ENCODE results near the gene IQCK. TPM values are rescaled to one million over a fixed set of nuclear protein-coding genes. Genes with fewer than 3 reads are reported as not detected.

Gene IQCK
- total and polyA plus RNA-seq, 4 donors: 4.0 to 10.0 (median 5.7) TPM

- H3K9me3 ChIP-seq (ENCODE audit: control insufficient read depth, low read length): no peaks in the 10 kb centered on the region
- no peaks in the 10 kb centered on the region for H3K4me1 ChIP-seq (ENCODE audit: control insufficient read depth in 1 of 2, insufficient read depth in 2 of 2, low read length in 2 of 2)
- no peak overlapping the region for H3K27ac ChIP-seq (ENCODE audit: low read depth in 1 of 2, low read length in 2 of 2)
- DNase-seq (peak in 1 of 2 donors; percentile 11), ATAC-seq (ENCODE audit: low FRiP score) (no peak)
- H3K4me3 ChIP-seq (ENCODE audit: low read length in 2 of 2): no peak overlapping the region
- no peaks in the 10 kb centered on the region for H3K27me3 ChIP-seq (ENCODE audit: control insufficient read depth in 1 of 2, insufficient read depth in 2 of 2, low read length in 1 of 2)
- H3K36me3 ChIP-seq (ENCODE audit: control insufficient read depth in 1 of 2, insufficient read depth in 2 of 2, low read length in 1 of 2): no peaks in the 10 kb centered on the region
- intact Hi-C loops (cut with DNase I): no loop called here
- WGBS, 2 donors: 81 to 86% methylated on average over 16 of the region's 16 CpGs
Observed at GRCh38 chr16:19857593-19858339, 139.7 kb downstream of the IQCK start.

DNA sequence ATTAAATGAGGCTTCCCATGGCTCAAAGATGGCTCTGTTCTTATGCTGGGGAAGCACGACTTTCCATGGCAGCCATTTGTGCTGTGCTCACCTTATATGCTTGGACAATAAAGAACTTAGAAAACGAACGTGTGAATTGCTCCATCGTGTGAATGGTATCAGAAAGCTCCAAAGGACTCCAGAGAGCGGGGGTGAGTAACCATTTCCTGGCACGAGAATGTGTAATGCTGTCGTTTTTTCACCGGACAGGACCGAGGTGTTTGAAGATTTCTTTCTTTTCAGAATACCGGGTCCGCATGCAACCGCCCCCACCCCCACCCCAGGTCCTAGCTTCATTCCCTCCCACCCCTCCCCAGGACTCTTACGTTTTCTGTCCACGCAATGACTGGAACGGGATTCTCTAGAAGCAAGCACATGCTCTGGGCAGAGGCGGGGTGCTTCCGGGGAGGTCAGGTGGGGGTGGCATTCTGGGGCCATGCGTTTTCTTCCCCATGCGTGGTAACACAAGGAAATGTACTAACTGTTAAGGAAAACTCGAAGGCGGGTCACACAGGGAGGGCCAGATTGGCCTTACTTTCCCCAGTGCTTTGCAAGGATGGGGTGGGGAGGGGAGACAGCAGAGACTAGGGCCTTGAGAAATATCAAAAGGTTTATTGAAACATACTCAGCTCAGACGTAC, 140.4 kb downstream of the IQCK start:
- intact Hi-C loops (cut with DNase I): no loop called here

DNA sequence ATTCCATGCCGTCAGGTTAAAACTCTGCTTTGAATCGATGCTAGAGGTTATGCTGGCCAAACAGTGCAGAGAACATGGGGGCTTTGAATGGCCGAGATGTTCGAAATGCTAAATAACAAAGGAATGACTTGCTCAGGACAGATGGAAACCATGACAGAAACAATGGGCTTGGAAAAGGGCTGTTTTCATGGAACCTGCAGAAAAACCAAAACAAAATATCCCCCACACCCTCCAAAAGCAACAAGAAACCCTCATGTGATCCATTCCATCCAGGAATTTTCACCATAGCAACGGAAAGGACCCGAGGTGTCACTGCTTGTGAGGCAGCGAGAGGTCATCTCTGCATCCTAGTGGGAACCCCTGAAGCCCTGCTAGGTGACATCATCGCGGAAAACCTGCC, 141.1 kb downstream of the IQCK start:
- Histone ChIP-seq H3K9me3 (ENCODE audit: control insufficient read depth, low read length) (no peaks in the 10 kb centered on the region), H3K36me3 (ENCODE audit: control insufficient read depth in 1 of 2, insufficient read depth in 2 of 2, low read length in 1 of 2) (no peaks in the 10 kb centered on the region), H3K4me1 (ENCODE audit: control insufficient read depth in 1 of 2, insufficient read depth in 2 of 2, low read length in 2 of 2) (no peaks in the 10 kb centered on the region), H3K4me3 (ENCODE audit: low read length in 2 of 2) (no peak overlapping the region), H3K27me3 (ENCODE audit: control insufficient read depth in 1 of 2, insufficient read depth in 2 of 2, low read length in 1 of 2) (no peaks in the 10 kb centered on the region), H3K27ac (ENCODE audit: low read depth in 1 of 2, low read length in 2 of 2) (no peak overlapping the region)
- DNase-seq: peak in 1 of 2 donors; percentile 22
- WGBS, 2 donors: 91 to 94% methylated on average over 9 of the region's 9 CpGs
- intact Hi-C loops (cut with DNase I): no loop called here
- no peak for ATAC-seq (ENCODE audit: low FRiP score)

More for the DNA sequence above, 140.4 kb downstream of the IQCK start:
- ATAC-seq (ENCODE audit: low FRiP score): no peak
- DNase-seq: peak in 1 of 2 donors; percentile 39
- Histone ChIP-seq H3K4me1 (ENCODE audit: control insufficient read depth in 1 of 2, insufficient read depth in 2 of 2, low read length in 2 of 2) (no peaks in the 10 kb centered on the region), H3K36me3 (ENCODE audit: control insufficient read depth in 1 of 2, insufficient read depth in 2 of 2, low read length in 1 of 2) (no peaks in the 10 kb centered on the region), H3K9me3 (ENCODE audit: control insufficient read depth, low read length) (no peaks in the 10 kb centered on the region), H3K27me3 (ENCODE audit: control insufficient read depth in 1 of 2, insufficient read depth in 2 of 2, low read length in 1 of 2) (no peaks in the 10 kb centered on the region), H3K4me3 (ENCODE audit: low read length in 2 of 2) (no peak overlapping the region), H3K27ac (ENCODE audit: low read depth in 1 of 2, low read length in 2 of 2) (no peak overlapping the region)
- 84 to 86% methylated on average over 22 of the region's 22 CpGs for WGBS, 2 donors

GRCh38 chr16:19859603-19860002, 141.5 kb downstream of the IQCK start:
- Histone ChIP-seq H3K36me3 (ENCODE audit: control insufficient read depth in 1 of 2, insufficient read depth in 2 of 2, low read length in 1 of 2) (no peaks in the 10 kb centered on the region), H3K4me1 (ENCODE audit: control insufficient read depth in 1 of 2, insufficient read depth in 2 of 2, low read length in 2 of 2) (no peaks in the 10 kb centered on the region), H3K27me3 (ENCODE audit: control insufficient read depth in 1 of 2, insufficient read depth in 2 of 2, low read length in 1 of 2) (no peaks in the 10 kb centered on the region), H3K9me3 (ENCODE audit: control insufficient read depth, low read length) (no peaks in the 10 kb centered on the region), H3K4me3 (ENCODE audit: low read length in 2 of 2) (no peak overlapping the region), H3K27ac (ENCODE audit: low read depth in 1 of 2, low read length in 2 of 2) (no peak overlapping the region)
- 87 to 91% methylated on average over 4 of the region's 4 CpGs for WGBS, 2 donors
- DNase-seq (no peak), ATAC-seq (ENCODE audit: low FRiP score) (no peak)
- intact Hi-C loops (cut with DNase I): no loop called here

GRCh38 chr16:19860166-19861041, 142.3 kb downstream of the IQCK start:
- no peaks in the 10 kb centered on the region for H3K4me1 ChIP-seq (ENCODE audit: control insufficient read depth in 1 of 2, insufficient read depth in 2 of 2, low read length in 2 of 2)
- WGBS, 2 donors: 37 to 43% methylated on average over 21 of the region's 21 CpGs
- no peaks in the 10 kb centered on the region for H3K9me3 ChIP-seq (ENCODE audit: control insufficient read depth, low read length)
- DNase-seq (peak in 1 of 2 donors; percentile 34), ATAC-seq (ENCODE audit: low FRiP score) (no peak)
- no peak overlapping the region for H3K27ac ChIP-seq (ENCODE audit: low read depth in 1 of 2, low read length in 2 of 2)
- no peaks in the 10 kb centered on the region for H3K36me3 ChIP-seq (ENCODE audit: control insufficient read depth in 1 of 2, insufficient read depth in 2 of 2, low read length in 1 of 2)
- H3K4me3 ChIP-seq (ENCODE audit: low read length in 2 of 2): no peak overlapping the region
- intact Hi-C loops (cut with DNase I): no loop called here
- no peaks in the 10 kb centered on the region for H3K27me3 ChIP-seq (ENCODE audit: control insufficient read depth in 1 of 2, insufficient read depth in 2 of 2, low read length in 1 of 2)

- no peak overlapping the region for H3K4me3 ChIP-seq (ENCODE audit: low read length in 2 of 2)
- H3K9me3 ChIP-seq (ENCODE audit: control insufficient read depth, low read length): no peaks in the 10 kb centered on the region
- 93 to 94% methylated on average over 3 of the region's 3 CpGs for WGBS, 2 donors
- ATAC-seq (ENCODE audit: low FRiP score): no peak
- no peaks in the 10 kb centered on the region for H3K4me1 ChIP-seq (ENCODE audit: control insufficient read depth in 1 of 2, insufficient read depth in 2 of 2, low read length in 2 of 2)
- no peaks in the 10 kb centered on the region for H3K36me3 ChIP-seq (ENCODE audit: control insufficient read depth in 1 of 2, insufficient read depth in 2 of 2, low read length in 1 of 2)
- DNase-seq: no peak
- intact Hi-C loops (cut with DNase I): no loop called here
- H3K27ac ChIP-seq (ENCODE audit: low read depth in 1 of 2, low read length in 2 of 2): no peak overlapping the region
- H3K27me3 ChIP-seq (ENCODE audit: control insufficient read depth in 1 of 2, insufficient read depth in 2 of 2, low read length in 1 of 2): no peaks in the 10 kb centered on the region
Observed at GRCh38 chr16:19861133-19861532, 143.1 kb downstream of the IQCK start.

DNA sequence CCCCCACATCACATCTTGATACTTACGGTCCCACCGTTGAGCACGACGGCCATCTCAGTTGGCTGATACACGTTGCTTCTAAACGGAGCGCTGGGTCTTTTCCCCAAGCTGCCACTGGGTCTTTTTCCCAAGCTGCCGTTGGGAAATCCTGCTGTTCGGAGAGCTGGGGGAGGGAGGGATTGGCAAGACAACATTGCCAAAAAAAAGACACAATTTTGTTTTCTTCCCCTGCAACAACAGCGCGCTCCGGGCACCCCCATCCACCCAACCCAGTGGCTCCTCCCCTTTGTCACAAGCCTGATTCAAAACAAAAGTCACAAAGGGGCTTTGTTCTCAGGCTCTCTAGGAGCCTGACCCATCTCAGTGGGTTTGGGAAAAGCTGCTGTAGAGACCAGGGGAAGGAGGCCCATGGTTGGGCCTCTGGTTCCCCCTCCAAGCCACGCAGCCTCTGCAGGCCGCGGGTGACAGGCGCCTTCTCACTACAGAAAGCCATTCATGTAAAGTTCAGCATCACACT, 143.8 kb downstream of the IQCK start:
- H3K9me3 ChIP-seq (ENCODE audit: control insufficient read depth, low read length): no peaks in the 10 kb centered on the region
- H3K27me3 ChIP-seq (ENCODE audit: control insufficient read depth in 1 of 2, insufficient read depth in 2 of 2, low read length in 1 of 2): no peaks in the 10 kb centered on the region
- DNase-seq (peak in 1 of 2 donors; percentile 57), ATAC-seq (ENCODE audit: low FRiP score) (no peak)
- H3K27ac ChIP-seq (ENCODE audit: low read depth in 1 of 2, low read length in 2 of 2): no peak overlapping the region
- WGBS, 2 donors: 82% methylated on average over 16 of the region's 16 CpGs
- intact Hi-C loops (cut with DNase I): no loop called here
- H3K4me1 ChIP-seq (ENCODE audit: control insufficient read depth in 1 of 2, insufficient read depth in 2 of 2, low read length in 2 of 2): no peaks in the 10 kb centered on the region
- H3K4me3 ChIP-seq (ENCODE audit: low read length in 2 of 2): no peak overlapping the region
- no peaks in the 10 kb centered on the region for H3K36me3 ChIP-seq (ENCODE audit: control insufficient read depth in 1 of 2, insufficient read depth in 2 of 2, low read length in 1 of 2)

DNA sequence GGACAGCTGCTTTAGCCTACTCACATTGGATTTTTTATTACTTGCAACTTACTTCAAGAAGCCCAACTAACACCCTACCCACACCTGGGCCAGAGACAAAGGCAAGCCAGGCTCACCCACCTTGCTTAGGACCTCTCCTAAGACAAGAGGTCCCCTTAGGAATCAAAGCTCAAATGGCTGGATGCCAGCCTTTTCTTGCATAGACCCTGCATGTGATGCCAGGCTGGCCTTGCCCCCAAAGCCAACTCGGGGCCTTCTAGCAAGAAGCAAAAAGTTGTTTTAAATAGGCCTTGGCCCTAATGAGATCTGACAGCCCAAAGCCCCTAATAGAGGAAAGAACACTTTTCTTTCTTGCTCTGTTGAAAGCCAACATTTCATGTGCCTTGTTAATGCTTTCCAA, 145.9 kb downstream of the IQCK start:
- Histone ChIP-seq H3K36me3 (ENCODE audit: control insufficient read depth in 1 of 2, insufficient read depth in 2 of 2, low read length in 1 of 2) (no peaks in the 10 kb centered on the region), H3K27me3 (ENCODE audit: control insufficient read depth in 1 of 2, insufficient read depth in 2 of 2, low read length in 1 of 2) (no peaks in the 10 kb centered on the region), H3K9me3 (ENCODE audit: control insufficient read depth, low read length) (no peaks in the 10 kb centered on the region), H3K4me1 (ENCODE audit: control insufficient read depth in 1 of 2, insufficient read depth in 2 of 2, low read length in 2 of 2) (no peaks in the 10 kb centered on the region), H3K4me3 (ENCODE audit: low read length in 2 of 2) (no peak overlapping the region), H3K27ac (ENCODE audit: low read depth in 1 of 2, low read length in 2 of 2) (no peak overlapping the region)
- ATAC-seq (ENCODE audit: low FRiP score) (no peak), DNase-seq (peak in 1 of 2 donors; percentile 8)
- intact Hi-C loops (cut with DNase I): no loop called here
- WGBS, 2 donors: 53 to 54% methylated on average over 1 of the region's 1 CpG

Data from aorta (tissue), 5 donors.